Astrocyte of the spinal cord (primary cell): ENCODE measurements around the gene FBXO44.

Source experiments
- DNase-seq: peaks from one replicate; pipeline ENCODE4 v3.0.0; 2011; ENCODE audit warnings: low read depth, low spot score
- H3K4me3 ChIP-seq: 2 replicates; pipeline ENCODE4 v1.5.1; 2011; ENCODE audit warnings: low read depth, mild to moderate bottlenecking, low read length, moderate library complexity
- in situ Hi-C: cut with HindIII; loops from 2 replicates; pipeline ENCODE4 v1.10.0; 2017; ENCODE audit warnings: low sequenced_read_pairs
- TF ChIP-seq, protein P1 (sequence below): IDR thresholded peaks from 2 replicates; pipeline ENCODE4 v1.5.1; 2012; ENCODE audit warnings: low read depth, mild to moderate bottlenecking, low read length, inconsistent platforms

Gene FBXO44

DNA sequence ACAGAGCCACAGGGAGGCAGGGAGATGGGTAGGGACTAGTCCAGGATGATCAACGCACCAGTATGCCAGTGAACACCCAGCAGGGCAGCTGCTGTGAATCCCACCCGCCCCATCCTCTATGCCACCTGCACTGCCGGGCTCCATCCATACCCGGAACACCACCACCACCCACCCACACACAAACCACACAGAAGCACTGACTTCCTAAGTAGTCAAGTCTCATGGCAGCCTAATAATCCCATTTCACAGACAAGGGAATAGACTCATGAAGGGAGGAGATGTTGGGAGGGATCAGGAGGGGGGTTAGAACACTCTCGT lies 43.2 kb downstream of the FBXO44 start:
- no peak overlapping the region for H3K4me3 ChIP-seq
- DNase-seq, result no peak
- TF ChIP-seq, protein P1, sequence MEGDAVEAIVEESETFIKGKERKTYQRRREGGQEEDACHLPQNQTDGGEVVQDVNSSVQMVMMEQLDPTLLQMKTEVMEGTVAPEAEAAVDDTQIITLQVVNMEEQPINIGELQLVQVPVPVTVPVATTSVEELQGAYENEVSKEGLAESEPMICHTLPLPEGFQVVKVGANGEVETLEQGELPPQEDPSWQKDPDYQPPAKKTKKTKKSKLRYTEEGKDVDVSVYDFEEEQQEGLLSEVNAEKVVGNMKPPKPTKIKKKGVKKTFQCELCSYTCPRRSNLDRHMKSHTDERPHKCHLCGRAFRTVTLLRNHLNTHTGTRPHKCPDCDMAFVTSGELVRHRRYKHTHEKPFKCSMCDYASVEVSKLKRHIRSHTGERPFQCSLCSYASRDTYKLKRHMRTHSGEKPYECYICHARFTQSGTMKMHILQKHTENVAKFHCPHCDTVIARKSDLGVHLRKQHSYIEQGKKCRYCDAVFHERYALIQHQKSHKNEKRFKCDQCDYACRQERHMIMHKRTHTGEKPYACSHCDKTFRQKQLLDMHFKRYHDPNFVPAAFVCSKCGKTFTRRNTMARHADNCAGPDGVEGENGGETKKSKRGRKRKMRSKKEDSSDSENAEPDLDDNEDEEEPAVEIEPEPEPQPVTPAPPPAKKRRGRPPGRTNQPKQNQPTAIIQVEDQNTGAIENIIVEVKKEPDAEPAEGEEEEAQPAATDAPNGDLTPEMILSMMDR, result no peak
- in situ Hi-C loops, result no loop called here

DNA sequence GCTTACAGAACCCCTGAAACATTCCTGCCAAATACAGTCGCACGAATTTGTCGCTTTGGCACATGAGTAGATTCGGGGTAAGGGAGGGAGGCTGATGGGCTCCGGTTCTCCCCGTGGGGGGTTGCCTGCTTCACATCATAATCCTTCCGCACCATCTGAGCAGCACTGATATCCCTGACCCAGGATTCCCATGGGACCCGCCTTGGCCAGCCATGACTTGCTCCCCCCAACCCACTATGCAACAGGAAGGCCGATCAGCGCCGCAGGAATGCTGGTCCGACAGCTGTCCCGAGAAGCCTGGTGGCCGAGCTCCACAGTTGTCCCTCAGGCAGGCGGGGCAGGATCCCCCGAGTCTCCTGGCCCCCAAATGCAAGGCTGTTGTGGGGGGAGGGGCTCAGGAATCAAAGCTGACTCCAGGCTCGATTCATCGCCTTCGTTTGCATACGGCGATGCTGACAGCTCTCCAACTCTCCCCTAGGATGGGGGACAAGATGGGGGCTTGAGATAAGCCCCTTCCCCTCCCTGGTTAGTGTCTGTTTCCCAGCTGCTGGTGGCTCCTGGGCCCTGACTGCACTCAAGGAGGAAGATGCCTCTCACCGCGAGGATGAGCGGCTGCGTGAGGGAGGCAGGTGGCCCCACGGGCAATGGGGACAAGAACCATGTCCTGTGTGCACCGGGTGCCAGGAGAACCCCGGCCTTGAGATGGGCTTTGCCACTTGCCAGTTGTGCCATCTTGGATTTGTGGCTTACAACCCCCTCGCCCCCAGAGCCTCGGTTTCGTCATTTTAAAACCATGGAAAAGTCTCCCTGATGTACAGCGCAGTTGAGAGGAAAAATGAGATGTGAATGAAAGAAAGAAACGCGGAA lies 46.2 kb downstream of the FBXO44 start:
- no peak for DNase-seq
- no peak overlapping the region for H3K4me3 ChIP-seq
- in situ Hi-C loops, result no loop called here
- TF ChIP-seq, protein P1, result no peak

DNA sequence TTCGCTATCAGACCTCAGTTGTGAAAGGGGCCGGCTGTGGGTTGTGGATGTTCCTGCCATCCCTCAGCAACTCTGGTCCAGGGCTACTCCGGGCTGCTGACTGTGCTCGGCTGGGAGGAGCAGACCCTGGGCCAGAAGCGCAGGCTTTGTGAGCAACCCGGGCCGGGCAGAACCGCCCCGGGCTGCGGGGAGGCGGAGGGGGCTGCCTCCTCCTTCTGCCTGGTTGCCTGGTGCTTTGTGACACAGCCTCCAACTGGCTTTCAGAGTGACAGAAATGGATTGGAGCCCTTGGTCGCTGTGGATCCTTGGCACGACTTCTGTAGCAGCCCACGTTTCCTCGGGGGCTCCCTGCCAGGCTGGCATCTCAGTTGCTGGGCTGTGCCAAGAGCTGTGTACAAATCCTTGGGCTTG lies 46.9 kb downstream of the FBXO44 start:
- H3K4me3 ChIP-seq, result no peak overlapping the region
- DNase-seq, result no peak
- TF ChIP-seq, protein P1, result no peak
- in situ Hi-C loops, result no loop called here

DNA sequence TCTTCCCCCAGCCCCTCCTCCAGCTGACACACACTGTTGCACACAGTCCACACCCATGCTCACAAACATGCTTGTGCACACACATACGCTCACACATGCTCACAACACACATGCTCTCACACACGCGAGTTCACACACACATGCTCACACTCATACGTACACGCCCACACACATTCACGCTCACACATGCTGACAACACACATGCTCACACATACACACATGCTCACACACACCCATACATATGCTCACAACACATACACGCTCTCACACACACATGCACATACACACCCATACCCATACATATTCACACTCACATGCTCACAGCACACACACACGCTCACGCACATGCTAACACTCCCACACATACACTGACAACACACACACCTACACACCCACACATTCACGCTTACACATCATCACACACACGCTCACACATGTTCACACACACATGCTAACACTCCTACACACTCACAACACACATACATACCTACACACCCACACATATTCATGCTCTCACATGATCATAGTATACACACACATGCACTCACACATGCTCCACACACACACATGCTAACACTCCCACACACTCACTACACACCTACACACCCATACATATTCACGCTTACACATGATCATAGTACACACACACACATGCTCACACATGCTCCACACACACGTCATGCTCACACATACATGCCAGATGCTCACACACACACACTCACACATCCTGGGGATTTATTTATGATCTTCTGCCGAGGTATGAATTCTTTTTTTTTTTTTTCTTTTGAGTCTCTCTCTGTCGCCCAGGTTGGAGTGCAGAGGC lies 47.5 kb downstream of the FBXO44 start:
- TF ChIP-seq, protein P1, result no peak
- H3K4me3 ChIP-seq, result no peak overlapping the region
- in situ Hi-C loops, result no loop called here

DNA sequence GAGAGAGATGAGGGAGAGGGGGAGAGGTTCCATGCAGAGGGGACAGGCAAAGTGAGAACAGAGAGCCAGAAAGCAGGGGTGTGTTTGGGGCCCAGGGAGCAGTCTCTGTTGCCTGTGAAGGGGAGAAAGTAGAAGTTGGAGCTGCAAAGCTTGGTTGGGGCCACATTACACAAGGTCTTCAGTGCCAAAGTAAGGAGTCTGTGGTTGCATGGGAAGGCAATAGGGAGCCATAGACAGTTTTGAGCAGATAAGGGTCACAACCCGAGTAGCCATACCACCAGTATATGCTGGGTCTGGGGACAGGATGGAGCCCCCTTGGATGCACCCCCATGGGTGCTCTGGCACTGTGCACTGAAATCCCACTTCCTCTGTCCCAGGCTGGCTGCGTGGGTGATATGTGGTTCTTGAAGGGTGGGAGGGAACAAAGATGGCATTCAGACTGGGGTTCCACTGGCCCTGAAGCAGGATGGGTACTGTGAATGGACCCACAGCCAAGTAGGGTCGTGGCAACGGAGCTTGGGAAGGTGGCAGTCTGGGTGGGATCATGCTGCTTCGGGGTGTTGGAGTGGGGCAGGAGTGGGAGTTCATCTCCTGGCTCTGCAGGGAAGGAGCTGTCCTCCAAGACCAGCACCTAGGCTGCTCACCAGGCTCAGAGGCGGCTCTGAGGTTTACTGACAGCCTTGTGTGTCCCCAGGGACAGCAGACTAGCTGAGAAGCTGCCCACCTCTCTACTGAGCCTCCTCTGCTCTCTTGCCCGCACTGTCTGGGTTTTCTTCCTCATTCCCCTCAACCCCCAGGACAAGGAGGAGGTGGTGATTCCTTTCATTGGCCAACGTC lies 48.9 kb downstream of the FBXO44 start:
- DNase-seq, result no peak
- H3K4me3 ChIP-seq, result no peak overlapping the region
- in situ Hi-C loops, result no loop called here
- TF ChIP-seq, protein P1, result no peak

More for the DNA sequence above, 47.5 kb downstream of the FBXO44 start:
- no peak for DNase-seq

DNA sequence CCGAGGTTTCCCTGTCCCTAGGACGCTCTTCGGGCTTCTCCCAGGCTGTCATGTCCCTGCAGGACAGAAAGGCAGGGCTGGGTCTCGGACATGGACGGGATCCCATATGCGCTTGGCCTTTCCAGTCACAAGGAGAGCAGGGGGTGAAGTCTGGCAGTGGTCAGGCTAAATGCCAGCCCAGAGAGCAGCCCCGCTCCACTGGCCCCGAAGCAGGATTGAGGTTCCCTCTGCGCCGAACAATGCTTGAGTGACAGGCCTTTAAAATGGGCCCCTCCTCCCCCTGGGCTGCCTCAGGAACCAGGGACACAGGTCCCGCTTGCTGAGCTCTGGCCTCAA lies 49.5 kb downstream of the FBXO44 start:
- in situ Hi-C loops, result no loop called here
- H3K4me3 ChIP-seq, result no peak overlapping the region
- no peak for DNase-seq
- TF ChIP-seq, protein P1, result no peak
